Mammary epithelial cell (primary cell): ENCODE measurements around the gene TACSTD2.

Source experiments
- EZH2 ChIP-seq: IDR thresholded peaks from 2 replicates; pipeline ENCODE4 v1.6.1; 2012; ENCODE audit warnings: low read length, inconsistent platforms, borderline replicate concordance
- TF ChIP-seq, protein P1 (sequence below), 2 donors: IDR thresholded peaks in 1 of 2; conservative IDR thresholded peaks in 1 of 2; 2 replicates each; pipeline ENCODE4 v1.5.1; 2011 to 2012; ENCODE audit warnings: inconsistent platforms in 2 of 2, low read length in 2 of 2, mild to moderate bottlenecking in 2 of 2, control low read depth in 1 of 2, low read depth in 1 of 2; ENCODE audit not compliant: insufficient read depth in 1 of 2; ENCODE audit errors: extremely low read depth in 1 of 2

GRCh38 chr1:58622571-58622970 lies 45.5 kb upstream of the TACSTD2 start:
- TF ChIP-seq, protein P1, sequence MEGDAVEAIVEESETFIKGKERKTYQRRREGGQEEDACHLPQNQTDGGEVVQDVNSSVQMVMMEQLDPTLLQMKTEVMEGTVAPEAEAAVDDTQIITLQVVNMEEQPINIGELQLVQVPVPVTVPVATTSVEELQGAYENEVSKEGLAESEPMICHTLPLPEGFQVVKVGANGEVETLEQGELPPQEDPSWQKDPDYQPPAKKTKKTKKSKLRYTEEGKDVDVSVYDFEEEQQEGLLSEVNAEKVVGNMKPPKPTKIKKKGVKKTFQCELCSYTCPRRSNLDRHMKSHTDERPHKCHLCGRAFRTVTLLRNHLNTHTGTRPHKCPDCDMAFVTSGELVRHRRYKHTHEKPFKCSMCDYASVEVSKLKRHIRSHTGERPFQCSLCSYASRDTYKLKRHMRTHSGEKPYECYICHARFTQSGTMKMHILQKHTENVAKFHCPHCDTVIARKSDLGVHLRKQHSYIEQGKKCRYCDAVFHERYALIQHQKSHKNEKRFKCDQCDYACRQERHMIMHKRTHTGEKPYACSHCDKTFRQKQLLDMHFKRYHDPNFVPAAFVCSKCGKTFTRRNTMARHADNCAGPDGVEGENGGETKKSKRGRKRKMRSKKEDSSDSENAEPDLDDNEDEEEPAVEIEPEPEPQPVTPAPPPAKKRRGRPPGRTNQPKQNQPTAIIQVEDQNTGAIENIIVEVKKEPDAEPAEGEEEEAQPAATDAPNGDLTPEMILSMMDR (conservative IDR thresholded peaks at IDR 0.05 in 1 of 2, IDR thresholded peaks at IDR 0.05 in 1 of 2; ENCODE audit: extremely low read depth in 1 of 2, insufficient read depth in 1 of 2, low read depth in 1 of 2, low read length in 2 of 2) = no peak
- TF ChIP-seq EZH2 = no peak
